Activated T-cell treated with anti-CD3 and anti-CD28 coated beads, Interleukin-2, amount 50 U/mL, for 72 hours (primary cell): Measurements from ENCODE around the gene PEX1. TPM values are rescaled to one million over a fixed set of nuclear protein-coding genes. Genes with fewer than 3 reads are reported as not detected.

Experiments used
- ATAC-seq, 2 donors: fragments of 150-1000 bp; cut with Tn5 transposase; replicated peaks in 1 of 2; 2 replicates each; pipeline ENCODE4 v1.10.0; 2021; ENCODE audit warnings: moderate library complexity in 2 of 2, mild to moderate bottlenecking in 1 of 2
- DNase-seq, 2 donors: peaks; one replicate each; pipeline ENCODE4 v3.0.0; 2021 to 2022; ENCODE audit warnings: mixed read lengths in 1 of 2
- H3K27ac Mint-ChIP-seq: one replicate; pipeline ENCODE4 v1.8.0; 2022; ENCODE audit warnings: mild to moderate bottlenecking, moderate library complexity, mixed read lengths
- H3K27me3 Mint-ChIP-seq: one replicate; pipeline ENCODE4 v1.8.0; 2022; ENCODE audit warnings: low read depth, mixed read lengths
- H3K36me3 Mint-ChIP-seq, 2 donors: one replicate each; pipeline ENCODE4 v1.8.0; 2022; ENCODE audit warnings: mixed read lengths in 2 of 2, mild to moderate bottlenecking in 1 of 2; ENCODE audit not compliant: insufficient read depth in 2 of 2
- H3K4me1 Mint-ChIP-seq: one replicate; pipeline ENCODE4 v1.8.0; 2022; ENCODE audit warnings: low read depth, mixed read lengths
- H3K4me3 Mint-ChIP-seq, 2 donors: one replicate each; pipeline ENCODE4 v1.8.0; 2022; ENCODE audit warnings: mild to moderate bottlenecking in 2 of 2, mixed read lengths in 2 of 2, moderate library complexity in 2 of 2
- H3K9me3 Mint-ChIP-seq, 2 donors: one replicate each; pipeline ENCODE4 v1.8.0; 2022; ENCODE audit warnings: mixed read lengths in 2 of 2
- total RNA-seq, 2 donors: library from RNA; stranded (reverse); gene quantifications; one replicate each; pipeline ENCODE4 v1.2.3, GENCODE V29; 2022

The PEX1 gene
- total RNA-seq, 2 donors from 2014 or later: 20.8 to 22.8 TPM

GRCh38 chr7:92534572-92534971, 6.3 kb upstream of the PEX1 start:
- Mint-ChIP-seq H3K4me3 (no peak overlapping the region), H3K9me3 (no peaks in the 10 kb centered on the region), H3K27me3 (no peaks in the 10 kb centered on the region), H3K27ac (peak overlapping the region; percentile 67), H3K36me3 (peaks cover 7 to 30% of the 10 kb centered on the region in 2 donors), H3K4me1 (peaks cover 23% of the 10 kb centered on the region)
- no peak for ATAC-seq
- no peak for DNase-seq

- H3K27me3 Mint-ChIP-seq: no peaks in the 10 kb centered on the region
- peak overlapping the region; percentile 77 for H3K27ac Mint-ChIP-seq
- H3K4me1 Mint-ChIP-seq: peaks cover 39% of the 10 kb centered on the region
- peaks cover 10 to 12% of the 10 kb centered on the region in 2 donors for H3K36me3 Mint-ChIP-seq
- DNase-seq (no peak), ATAC-seq (no peak)
- H3K9me3 Mint-ChIP-seq: no peaks in the 10 kb centered on the region
- peak overlapping the region; percentile 80 to 96 for H3K4me3 Mint-ChIP-seq
Measured at GRCh38 chr7:92528958-92529264, 591 bp upstream of the PEX1 start.

DNA sequence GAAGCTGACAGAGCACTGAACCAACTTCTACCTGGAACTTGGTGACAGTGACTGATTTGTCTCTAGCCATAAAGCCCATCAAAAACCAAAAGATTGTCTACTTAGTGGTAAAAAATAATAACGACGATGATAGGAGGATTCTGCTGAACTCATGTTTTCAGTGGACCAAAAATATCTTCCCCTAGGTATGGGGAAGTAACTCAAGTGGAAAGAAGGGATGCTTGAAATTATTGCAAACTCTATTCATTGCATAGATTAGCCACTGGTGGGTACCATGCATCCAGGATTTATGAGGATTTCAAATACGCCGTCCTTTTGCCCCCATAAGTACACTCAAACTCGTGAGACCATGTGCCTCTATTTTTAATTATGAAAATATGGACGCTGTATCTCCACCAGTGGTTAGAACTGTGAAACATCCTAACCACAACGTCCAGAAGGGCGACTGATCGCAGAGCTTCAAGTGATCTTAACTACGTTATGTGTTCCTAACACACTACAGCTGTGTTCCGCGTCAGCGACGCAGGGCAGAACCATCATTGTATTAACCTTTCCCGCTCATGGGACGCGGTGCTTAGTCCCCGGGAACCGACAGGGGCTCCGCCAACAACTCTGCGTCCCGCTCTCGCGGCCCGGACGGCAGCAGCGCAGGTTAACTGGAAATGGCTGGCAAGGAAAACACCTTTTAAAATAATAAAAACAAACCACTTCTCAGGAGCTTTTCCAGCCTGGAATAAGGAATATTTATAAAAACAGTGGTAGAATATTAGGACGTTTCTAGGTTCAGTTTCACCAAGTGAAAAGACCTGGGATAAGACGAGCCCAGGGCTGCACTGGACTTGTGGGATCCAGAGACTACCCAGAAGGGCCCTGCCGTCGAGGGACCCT, 776 bp downstream of the PEX1 start:
- Mint-ChIP-seq H3K9me3 (no peaks in the 10 kb centered on the region), H3K4me3 (peak overlapping the region; percentile 80 to 96), H3K27ac (peak overlapping the region; percentile 95), H3K36me3 (peaks cover 1 to 7% of the 10 kb centered on the region in 2 donors), H3K27me3 (no peaks in the 10 kb centered on the region), H3K4me1 (peaks cover 34% of the 10 kb centered on the region)
- DNase-seq (peak; percentile 59 to 66), ATAC-seq (peak; percentile 28 to 29)

- H3K9me3 Mint-ChIP-seq: no peaks in the 10 kb centered on the region
- no peaks in the 10 kb centered on the region for H3K27me3 Mint-ChIP-seq
- no peak for DNase-seq
- H3K4me3 Mint-ChIP-seq: no peak overlapping the region
- H3K4me1 Mint-ChIP-seq: peaks cover 26% of the 10 kb centered on the region
- no peak overlapping the region for H3K27ac Mint-ChIP-seq
- ATAC-seq: no peak
- H3K36me3 Mint-ChIP-seq: no peaks in the 10 kb centered on the region
Measured at GRCh38 chr7:92523110-92523509, 5.2 kb downstream of the PEX1 start.

DNA sequence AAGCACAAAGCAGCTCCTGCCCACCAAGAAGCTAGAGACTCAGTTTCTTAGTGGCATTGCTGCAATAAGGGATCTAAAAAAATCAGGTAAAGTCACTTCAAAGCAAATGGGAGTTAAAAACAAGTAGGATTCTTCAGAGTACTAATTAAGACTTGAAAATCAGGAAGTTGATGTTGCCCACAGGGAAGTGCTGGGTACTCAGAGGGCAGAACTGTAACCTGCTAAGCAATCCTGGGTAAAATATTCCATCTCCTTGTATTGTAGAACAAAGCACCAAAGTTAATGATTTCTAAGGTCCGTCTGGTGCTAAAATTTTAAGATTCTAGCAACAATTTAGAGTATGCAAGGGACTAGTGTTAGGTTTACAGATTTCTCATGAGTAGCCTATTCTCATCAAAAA, 8.3 kb downstream of the PEX1 start:
- Mint-ChIP-seq H3K27ac (no peak overlapping the region), H3K9me3 (no peaks in the 10 kb centered on the region), H3K36me3 (peaks cover 0 to 2% of the 10 kb centered on the region in 2 donors), H3K4me3 (no peak overlapping the region), H3K27me3 (no peaks in the 10 kb centered on the region), H3K4me1 (peaks cover 7% of the 10 kb centered on the region)
- DNase-seq: no peak
- ATAC-seq: no peak

- no peaks in the 10 kb centered on the region for H3K27me3 Mint-ChIP-seq
- DNase-seq (no peak), ATAC-seq (no peak)
- no peak overlapping the region for H3K4me3 Mint-ChIP-seq
- H3K27ac Mint-ChIP-seq: peak overlapping the region; percentile 47
- peaks cover 7% of the 10 kb centered on the region for H3K4me1 Mint-ChIP-seq
- peaks cover 0 to 4% of the 10 kb centered on the region in 2 donors for H3K36me3 Mint-ChIP-seq
- no peaks in the 10 kb centered on the region for H3K9me3 Mint-ChIP-seq
Measured at GRCh38 chr7:92517631-92518030, 10.7 kb downstream of the PEX1 start.

GRCh38 chr7:92513167-92513902, 15.0 kb downstream of the PEX1 start:
- ATAC-seq (no peak), DNase-seq (no peak)
- peaks cover 7% of the 10 kb centered on the region for H3K4me1 Mint-ChIP-seq
- H3K4me3 Mint-ChIP-seq: no peak overlapping the region
- H3K27me3 Mint-ChIP-seq: no peaks in the 10 kb centered on the region
- no peak overlapping the region for H3K27ac Mint-ChIP-seq
- H3K9me3 Mint-ChIP-seq: no peaks in the 10 kb centered on the region
- H3K36me3 Mint-ChIP-seq: peaks cover 0 to 6% of the 10 kb centered on the region in 2 donors

DNA sequence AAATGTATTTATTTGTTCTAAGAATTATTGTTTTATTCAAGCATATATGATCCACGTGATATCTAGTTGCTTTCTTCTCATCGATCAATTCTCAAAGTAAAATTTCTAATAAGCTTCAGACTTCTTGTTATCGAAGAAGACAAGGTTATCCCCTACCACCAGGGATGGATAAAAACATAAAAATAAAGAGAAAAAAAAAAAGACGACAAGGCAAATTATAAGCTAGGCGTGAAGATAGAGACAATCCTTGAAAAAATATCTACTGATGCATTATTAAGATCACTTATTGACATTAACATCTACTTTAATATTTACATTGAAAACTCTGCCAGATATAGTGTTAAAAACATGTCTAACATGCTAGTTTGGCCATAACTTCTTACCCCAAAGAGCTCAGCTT, 19.4 kb downstream of the PEX1 start:
- DNase-seq: no peak
- Mint-ChIP-seq H3K36me3 (peaks cover 0 to 4% of the 10 kb centered on the region in 2 donors), H3K4me1 (no peaks in the 10 kb centered on the region), H3K9me3 (no peaks in the 10 kb centered on the region), H3K27me3 (no peaks in the 10 kb centered on the region), H3K4me3 (no peak overlapping the region), H3K27ac (no peak overlapping the region)
- ATAC-seq: no peak

DNA sequence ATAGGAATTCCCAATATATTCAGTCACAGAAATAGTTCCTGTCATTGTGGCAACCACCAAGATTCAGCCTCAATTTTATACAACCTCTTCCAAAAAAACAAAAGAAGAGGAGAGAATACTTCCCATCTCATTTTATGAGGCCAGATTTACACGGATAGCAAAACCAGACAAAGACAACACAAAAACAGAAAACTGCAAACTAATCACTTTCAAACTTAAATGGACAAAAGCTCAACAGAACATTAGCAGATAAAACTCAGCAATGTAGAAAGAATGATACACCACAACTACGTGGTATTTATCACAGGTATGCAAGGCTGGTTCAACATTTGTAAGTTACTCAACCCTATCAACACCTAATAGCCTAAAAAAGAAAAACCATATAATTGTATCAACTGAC, 22.0 kb downstream of the PEX1 start:
- Mint-ChIP-seq H3K36me3 (peaks cover 0 to 3% of the 10 kb centered on the region in 2 donors), H3K4me3 (no peak overlapping the region), H3K4me1 (no peaks in the 10 kb centered on the region), H3K27ac (peak overlapping the region; percentile 37), H3K27me3 (no peaks in the 10 kb centered on the region), H3K9me3 (no peaks in the 10 kb centered on the region)
- ATAC-seq (no peak), DNase-seq (no peak)

DNA sequence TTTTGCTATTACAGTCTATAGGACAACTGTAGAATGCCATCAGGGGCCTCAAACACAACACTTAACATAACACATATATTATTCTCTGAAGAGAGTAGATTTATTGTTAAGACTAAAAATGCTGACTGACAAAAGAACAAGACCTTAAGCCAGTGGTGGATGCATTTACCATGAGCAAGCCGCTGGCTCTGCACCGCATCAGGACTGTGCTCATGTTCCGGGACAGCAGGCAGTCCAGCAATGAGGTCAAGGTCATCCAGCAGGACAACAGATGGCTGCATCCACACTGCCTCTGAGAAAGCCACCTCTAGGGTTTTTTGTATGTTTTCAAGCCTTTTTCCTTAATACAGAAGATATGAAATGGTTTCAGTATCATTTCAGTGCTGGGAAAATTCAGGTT, 23.8 kb downstream of the PEX1 start:
- no peak overlapping the region for H3K4me3 Mint-ChIP-seq
- DNase-seq (no peak), ATAC-seq (no peak)
- no peak overlapping the region for H3K27ac Mint-ChIP-seq
- peaks cover 3 to 8% of the 10 kb centered on the region in 2 donors for H3K36me3 Mint-ChIP-seq
- no peaks in the 10 kb centered on the region for H3K9me3 Mint-ChIP-seq
- no peaks in the 10 kb centered on the region for H3K27me3 Mint-ChIP-seq
- H3K4me1 Mint-ChIP-seq: no peaks in the 10 kb centered on the region

DNA sequence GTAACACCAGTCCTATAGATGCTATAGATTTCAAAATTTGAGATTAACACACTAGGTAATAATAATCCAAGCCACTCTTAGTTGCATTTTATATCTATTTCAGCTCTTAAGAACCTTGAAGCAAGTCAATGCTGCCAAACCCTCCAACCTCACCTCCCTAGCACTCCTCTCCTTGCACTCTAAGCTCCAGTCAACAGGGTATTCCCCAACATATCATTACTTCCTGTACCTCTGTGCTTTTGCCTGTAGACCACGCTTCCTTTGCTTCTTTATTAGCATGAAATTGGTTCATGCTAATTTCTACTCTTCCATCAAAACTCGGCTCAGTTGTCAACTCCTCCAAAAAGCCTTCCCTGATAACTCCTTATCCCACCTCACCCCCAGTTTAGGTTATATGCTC, 24.6 kb downstream of the PEX1 start:
- ATAC-seq (no peak), DNase-seq (no peak)
- H3K9me3 Mint-ChIP-seq: no peaks in the 10 kb centered on the region
- no peak overlapping the region for H3K27ac Mint-ChIP-seq
- no peaks in the 10 kb centered on the region for H3K27me3 Mint-ChIP-seq
- H3K4me3 Mint-ChIP-seq: no peak overlapping the region
- H3K4me1 Mint-ChIP-seq: peaks cover 4% of the 10 kb centered on the region
- peaks cover 3 to 10% of the 10 kb centered on the region in 2 donors for H3K36me3 Mint-ChIP-seq

GRCh38 chr7:92498557-92498956, 29.8 kb downstream of the PEX1 start:
- Mint-ChIP-seq H3K27ac (peak overlapping the region; percentile 18), H3K4me1 (peaks cover 7% of the 10 kb centered on the region), H3K9me3 (no peaks in the 10 kb centered on the region), H3K4me3 (no peak overlapping the region), H3K36me3 (peaks cover 3 to 13% of the 10 kb centered on the region in 2 donors), H3K27me3 (no peaks in the 10 kb centered on the region)
- DNase-seq (peak in 1 of 2 donors; percentile 2), ATAC-seq (peak; percentile 70 to 82)

GRCh38 chr7:92496876-92497275, 31.4 kb downstream of the PEX1 start:
- no peaks in the 10 kb centered on the region for H3K9me3 Mint-ChIP-seq
- no peak overlapping the region for H3K27ac Mint-ChIP-seq
- peaks cover 7% of the 10 kb centered on the region for H3K4me1 Mint-ChIP-seq
- peaks cover 3 to 13% of the 10 kb centered on the region in 2 donors for H3K36me3 Mint-ChIP-seq
- DNase-seq (no peak), ATAC-seq (no peak)
- no peaks in the 10 kb centered on the region for H3K27me3 Mint-ChIP-seq
- no peak overlapping the region for H3K4me3 Mint-ChIP-seq
